KMS-11 (cell line): ENCODE data around the gene GLYR1.
"Not testable (repeated sequence)": the region's sequence is repeated elsewhere in the genome, so short reads cannot be mapped to it uniquely, and the experiment has no call there.

Experiments
- H2AFZ ChIP-seq: fragments of 200-600 bp; sonication (generic); 2 replicates; pipeline ENCODE4 v1.6.1; 2016; ENCODE audit warnings: antibody characterized with exemption, mixed run types, low read depth
- H3K27ac ChIP-seq: fragments of 200-600 bp; sonication (generic); 2 replicates; pipeline ENCODE4 v1.6.1; 2016; ENCODE audit warnings: mild to moderate bottlenecking, mixed run types
- H3K27me3 ChIP-seq: fragments of 200-600 bp; sonication (generic); 2 replicates; pipeline ENCODE4 v1.6.1; 2017; ENCODE audit warnings: mild to moderate bottlenecking, low read depth, mixed run types, moderate library complexity; ENCODE audit not compliant: insufficient read depth
- H3K36me3 ChIP-seq: fragments of 200-600 bp; sonication (generic); 2 replicates; pipeline ENCODE4 v1.6.1; 2017; ENCODE audit warnings: mild to moderate bottlenecking, mixed run types; ENCODE audit not compliant: insufficient read depth
- H3K4me1 ChIP-seq: fragments of 200-600 bp; sonication (generic); 2 replicates; pipeline ENCODE4 v1.6.1; 2016; ENCODE audit warnings: mild to moderate bottlenecking, low read depth, mixed run types; ENCODE audit not compliant: poor library complexity, severe bottlenecking
- H3K4me2 ChIP-seq: fragments of 200-600 bp; sonication (generic); 2 replicates; pipeline ENCODE4 v1.7.0; 2016; ENCODE audit warnings: mild to moderate bottlenecking, mixed run types
- H3K4me3 ChIP-seq: fragments of 200-600 bp; sonication (generic); IDR thresholded peaks from 2 replicates; pipeline ENCODE4 v1.6.1; 2017; ENCODE audit warnings: low read depth, low read length, mixed read lengths; ENCODE audit not compliant: insufficient read depth
- H3K79me2 ChIP-seq: fragments of 200-600 bp; sonication (generic); 2 replicates; pipeline ENCODE4 v1.6.1; 2016; ENCODE audit warnings: low read depth, mixed run types; ENCODE audit not compliant: insufficient read depth
- H3K9ac ChIP-seq: fragments of 200-600 bp; sonication (generic); 2 replicates; pipeline ENCODE4 v1.6.1; 2016; ENCODE audit warnings: mild to moderate bottlenecking, mixed run types
- H4K20me1 ChIP-seq: fragments of 200-600 bp; sonication (generic); 2 replicates; pipeline ENCODE4 v1.6.1; 2016; ENCODE audit warnings: mild to moderate bottlenecking, mixed run types; ENCODE audit not compliant: insufficient read depth
- TF ChIP-seq, protein P1 (sequence below): fragments of 200-600 bp; sonication (generic); conservative IDR thresholded peaks from 2 replicates; pipeline ENCODE4 v1.6.1; 2017; ENCODE audit warnings: low read depth, mild to moderate bottlenecking, antibody characterized with exemption, low read length, moderate library complexity, mixed read lengths

Gene GLYR1

DNA sequence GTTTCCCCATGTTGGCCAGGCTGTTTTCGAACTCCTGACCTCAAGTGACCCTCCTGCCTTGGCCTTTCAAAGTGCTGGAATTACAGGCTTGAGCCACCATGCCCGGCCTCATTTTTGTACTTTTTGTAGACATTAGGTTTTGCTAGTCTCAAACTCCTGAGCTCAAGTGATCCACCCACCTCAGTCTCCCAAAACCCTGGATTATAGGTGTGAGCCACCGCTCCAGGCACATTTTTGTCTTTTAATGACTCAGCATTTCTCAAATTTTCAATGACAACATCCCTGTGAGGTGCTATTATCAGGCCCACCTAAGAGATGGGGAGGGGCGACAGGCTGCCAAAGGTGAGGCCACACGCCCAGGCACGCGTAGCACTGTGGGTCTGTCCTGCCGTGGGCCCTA is 60.0 kb downstream of the GLYR1 start:
- H2AFZ ChIP-seq = no peak overlapping the region
- H3K79me2 ChIP-seq = no peaks in the 10 kb centered on the region
- no peaks in the 10 kb centered on the region for H3K27me3 ChIP-seq
- TF ChIP-seq, protein P1, sequence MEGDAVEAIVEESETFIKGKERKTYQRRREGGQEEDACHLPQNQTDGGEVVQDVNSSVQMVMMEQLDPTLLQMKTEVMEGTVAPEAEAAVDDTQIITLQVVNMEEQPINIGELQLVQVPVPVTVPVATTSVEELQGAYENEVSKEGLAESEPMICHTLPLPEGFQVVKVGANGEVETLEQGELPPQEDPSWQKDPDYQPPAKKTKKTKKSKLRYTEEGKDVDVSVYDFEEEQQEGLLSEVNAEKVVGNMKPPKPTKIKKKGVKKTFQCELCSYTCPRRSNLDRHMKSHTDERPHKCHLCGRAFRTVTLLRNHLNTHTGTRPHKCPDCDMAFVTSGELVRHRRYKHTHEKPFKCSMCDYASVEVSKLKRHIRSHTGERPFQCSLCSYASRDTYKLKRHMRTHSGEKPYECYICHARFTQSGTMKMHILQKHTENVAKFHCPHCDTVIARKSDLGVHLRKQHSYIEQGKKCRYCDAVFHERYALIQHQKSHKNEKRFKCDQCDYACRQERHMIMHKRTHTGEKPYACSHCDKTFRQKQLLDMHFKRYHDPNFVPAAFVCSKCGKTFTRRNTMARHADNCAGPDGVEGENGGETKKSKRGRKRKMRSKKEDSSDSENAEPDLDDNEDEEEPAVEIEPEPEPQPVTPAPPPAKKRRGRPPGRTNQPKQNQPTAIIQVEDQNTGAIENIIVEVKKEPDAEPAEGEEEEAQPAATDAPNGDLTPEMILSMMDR = no peak
- H3K4me2 ChIP-seq = no peak overlapping the region
- no peaks in the 10 kb centered on the region for H4K20me1 ChIP-seq
- H3K36me3 ChIP-seq = no peaks in the 10 kb centered on the region
- no peak overlapping the region for H3K9ac ChIP-seq
- no peak overlapping the region for H3K27ac ChIP-seq
- H3K4me3 ChIP-seq = no peak overlapping the region
- H3K4me1 ChIP-seq = no peaks in the 10 kb centered on the region

- H3K79me2 ChIP-seq = no peaks in the 10 kb centered on the region
- TF ChIP-seq, protein P1 = no peak
- no peak overlapping the region for H3K9ac ChIP-seq
- no peak overlapping the region for H3K4me2 ChIP-seq
- no peaks in the 10 kb centered on the region for H3K36me3 ChIP-seq
- no peaks in the 10 kb centered on the region for H3K27me3 ChIP-seq
- no peak overlapping the region for H3K4me3 ChIP-seq
- no peaks in the 10 kb centered on the region for H4K20me1 ChIP-seq
- H3K4me1 ChIP-seq = no peaks in the 10 kb centered on the region
- no peak overlapping the region for H3K27ac ChIP-seq
- H2AFZ ChIP-seq = no peak overlapping the region
These were observed 61.2 kb downstream of the GLYR1 start for GRCh38 chr16:4785758-4786433.

GRCh38 chr16:4784444-4784987 is 62.6 kb downstream of the GLYR1 start:
- H3K4me1 ChIP-seq, H3K27me3 ChIP-seq, H2AFZ ChIP-seq, H3K4me3 ChIP-seq, H3K79me2 ChIP-seq, H3K27ac ChIP-seq, H3K9ac ChIP-seq, H3K36me3 ChIP-seq, H4K20me1 ChIP-seq, H3K4me2 ChIP-seq: not testable (repeated sequence)

DNA sequence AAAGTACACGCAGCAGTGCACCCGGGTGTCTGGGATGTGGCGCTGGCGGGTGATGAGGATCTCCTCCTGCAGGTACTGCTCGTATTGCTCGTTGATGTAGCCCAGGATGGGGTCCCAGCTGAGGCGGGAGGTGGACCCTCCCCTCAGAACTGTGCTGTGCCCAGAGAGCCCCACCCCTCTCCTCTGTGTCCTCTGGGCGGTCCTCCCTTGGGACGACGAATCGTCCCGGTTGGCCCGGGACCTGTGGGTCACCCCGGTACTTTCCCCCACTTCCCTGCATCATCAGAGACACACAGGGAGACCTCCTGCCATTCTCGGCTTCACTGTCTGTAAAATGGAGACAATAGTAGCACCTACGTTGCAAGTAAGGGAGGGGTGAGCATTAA is 63.1 kb downstream of the GLYR1 start:
- H4K20me1 ChIP-seq = no peaks in the 10 kb centered on the region
- no peaks in the 10 kb centered on the region for H3K27me3 ChIP-seq
- no peak overlapping the region for H3K9ac ChIP-seq
- H3K79me2 ChIP-seq = no peaks in the 10 kb centered on the region
- no peak overlapping the region for H3K27ac ChIP-seq
- no peaks in the 10 kb centered on the region for H3K36me3 ChIP-seq
- H2AFZ ChIP-seq = no peak overlapping the region
- no peaks in the 10 kb centered on the region for H3K4me1 ChIP-seq
- no peak overlapping the region for H3K4me3 ChIP-seq
- TF ChIP-seq, protein P1 = no peak
- H3K4me2 ChIP-seq = no peak overlapping the region

- no peak overlapping the region for H3K4me3 ChIP-seq
- no peaks in the 10 kb centered on the region for H4K20me1 ChIP-seq
- no peak overlapping the region for H3K4me2 ChIP-seq
- no peaks in the 10 kb centered on the region for H3K27me3 ChIP-seq
- no peak overlapping the region for H3K27ac ChIP-seq
- no peak overlapping the region for H3K9ac ChIP-seq
- no peaks in the 10 kb centered on the region for H3K36me3 ChIP-seq
- H3K79me2 ChIP-seq = no peaks in the 10 kb centered on the region
- H3K4me1 ChIP-seq = no peaks in the 10 kb centered on the region
- H2AFZ ChIP-seq = no peak overlapping the region
- TF ChIP-seq, protein P1 = no peak
These were observed 63.7 kb downstream of the GLYR1 start for GRCh38 chr16:4783251-4783950.
